Nucleus accumbens (tissue), 56 donors: ENCODE data around the gene SPATA19.

Experiments
- DNase-seq, 56 donors: peaks; one replicate each; lab custom pipeline; 2025; lab: John Stamatoyannopoulos, UW

SPATA19 gene

DNA sequence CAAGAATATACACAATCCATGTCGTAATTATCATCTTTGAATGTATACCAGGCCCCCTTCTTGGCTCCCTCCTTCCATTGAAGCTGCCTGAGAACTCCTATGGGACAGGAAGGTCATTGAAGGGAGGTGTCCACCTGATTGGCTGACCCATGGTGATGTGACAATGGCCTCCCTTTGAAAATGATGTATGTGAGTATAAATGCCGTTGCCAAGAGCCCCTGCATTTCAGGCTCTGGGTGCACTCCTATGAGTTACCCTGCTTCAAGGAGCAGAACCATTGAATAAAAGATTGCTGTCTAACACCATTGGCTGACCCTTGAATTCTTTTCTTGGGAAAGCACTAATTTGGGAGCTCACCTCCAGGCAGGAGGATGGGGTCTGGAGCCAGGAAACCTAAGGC is at the start of gene SPATA19:
Gene SPATA19 (minus strand): TSS at position 101 of the 400 bp plus-strand sequence. CDS start 67 bp downstream, at position 34.
- no peak for DNase-seq

- no peak for DNase-seq
Measured at GRCh38 chr11:133895061-133895479, 49.8 kb upstream of the SPATA19 start.

DNA sequence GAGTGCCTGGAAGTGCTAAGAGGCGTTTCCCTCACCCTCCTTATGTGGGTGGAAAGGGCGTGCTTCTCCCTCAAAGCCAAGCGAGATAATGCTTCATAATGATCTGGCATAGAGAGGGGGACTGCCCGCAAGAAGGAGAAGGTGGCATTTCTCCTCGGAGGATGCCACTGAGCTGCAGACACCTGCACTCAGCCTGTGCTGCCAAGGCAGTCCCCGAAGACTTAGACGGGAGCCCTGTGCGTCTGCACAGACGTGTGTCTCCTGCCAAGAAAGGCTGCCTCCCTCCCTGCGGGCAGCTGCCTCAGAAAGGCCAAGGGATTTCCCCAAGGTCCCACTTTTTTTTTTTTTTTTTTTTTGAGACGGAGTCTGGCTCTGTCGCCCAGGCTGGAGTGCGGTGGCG is 48.1 kb upstream of the SPATA19 start:
- DNase-seq, result no peak

GRCh38 chr11:133892584-133893380 is 47.5 kb upstream of the SPATA19 start:
- no peak for DNase-seq

DNA sequence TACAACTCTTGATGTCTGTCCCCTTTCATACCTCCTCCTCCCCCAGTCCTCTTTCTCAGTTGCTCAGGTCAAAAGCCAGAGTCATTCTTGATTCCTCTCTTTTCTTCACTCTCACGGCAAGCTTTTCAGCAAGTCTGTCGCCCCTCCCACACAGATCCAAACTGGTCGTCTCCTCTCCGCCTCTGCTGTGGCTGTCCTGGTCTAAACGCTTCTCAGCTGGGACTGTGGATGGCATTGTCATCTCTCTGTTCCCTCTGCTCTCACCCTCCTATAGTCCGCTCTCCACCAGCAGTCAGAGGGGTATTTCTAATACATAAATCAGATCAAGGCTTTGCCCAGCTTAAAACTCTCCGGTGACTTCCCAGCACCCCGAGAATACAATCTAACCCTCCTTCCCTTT is 46.8 kb upstream of the SPATA19 start:
- no peak for DNase-seq

DNA sequence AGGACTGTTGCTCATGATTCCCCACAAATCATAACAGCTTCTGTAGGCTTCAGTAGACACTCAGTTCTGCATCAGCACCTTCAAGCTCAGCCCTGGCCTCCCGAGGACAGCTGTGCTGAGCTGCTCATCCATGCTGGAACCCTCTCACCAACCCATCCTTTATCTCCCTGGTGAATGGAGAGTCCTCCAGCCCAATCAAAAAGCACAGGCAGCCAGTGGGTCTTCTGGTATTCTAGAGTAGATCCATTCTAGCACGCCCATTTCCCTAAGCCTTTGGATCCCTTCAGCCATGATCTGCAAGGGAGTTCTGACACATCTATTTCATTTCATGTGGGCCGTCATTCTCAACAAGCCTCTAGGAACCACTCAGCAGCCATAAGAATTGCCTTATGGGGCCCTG is 44.6 kb upstream of the SPATA19 start:
- no peak for DNase-seq

- no peak for DNase-seq
Measured at GRCh38 chr11:133889188-133889587, 43.9 kb upstream of the SPATA19 start.

DNA sequence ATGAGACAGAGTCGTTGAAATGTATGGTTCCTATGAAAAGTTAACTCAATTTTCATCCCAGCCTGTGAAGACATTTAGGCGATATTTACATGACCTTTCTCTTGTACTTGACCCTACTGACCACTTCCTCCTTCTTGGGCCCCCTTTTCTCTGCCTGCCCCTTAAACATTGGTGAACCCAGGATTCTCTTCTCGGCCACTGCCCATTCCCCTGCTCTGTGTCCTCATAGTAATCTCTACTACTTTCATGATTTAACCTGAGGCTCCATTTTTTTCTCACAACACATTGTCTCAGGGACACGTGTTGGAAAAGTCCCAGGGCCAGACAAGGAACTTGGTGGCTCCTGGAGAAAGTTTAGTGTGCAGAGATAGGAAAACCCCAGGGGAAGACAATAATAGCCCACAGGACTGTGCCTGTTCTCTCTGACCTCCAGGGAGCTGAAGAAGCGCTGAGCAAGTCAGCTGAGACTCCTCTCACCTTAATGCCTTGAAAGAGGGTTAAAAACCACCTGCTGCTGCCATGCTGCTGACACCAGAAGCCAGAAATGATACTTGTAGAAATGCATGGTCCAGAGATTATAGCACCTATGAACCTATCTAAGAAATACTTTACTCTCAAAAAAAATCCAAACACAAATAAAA is 42.5 kb upstream of the SPATA19 start:
- DNase-seq, result no peak

DNA sequence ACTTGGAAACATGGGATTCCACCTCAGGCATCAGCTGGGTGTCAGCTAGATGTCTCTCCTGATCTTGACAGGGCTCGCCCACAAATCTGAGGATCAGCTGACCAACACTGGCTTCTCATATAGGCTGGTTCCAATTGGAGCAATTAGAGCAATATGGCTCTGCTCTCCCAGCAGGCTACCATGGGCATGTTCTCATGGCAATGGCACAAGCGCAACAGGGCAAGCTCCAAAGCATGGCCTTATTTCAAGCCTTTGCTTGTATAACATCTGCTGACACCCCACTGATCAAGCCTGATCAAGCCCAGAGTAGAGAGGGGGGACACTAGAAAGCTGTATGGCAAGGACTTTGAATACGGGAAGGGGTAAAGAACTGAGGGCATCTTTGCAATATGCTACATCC is 40.7 kb upstream of the SPATA19 start:
- no peak for DNase-seq

GRCh38 chr11:133872160-133872559 is 26.8 kb upstream of the SPATA19 start:
- no peak for DNase-seq

GRCh38 chr11:133867456-133867855 is 22.1 kb upstream of the SPATA19 start:
- DNase-seq, result no peak

- DNase-seq, result no peak
Measured at GRCh38 chr11:133865466-133865865, 20.2 kb upstream of the SPATA19 start.

- no peak for DNase-seq
Measured at GRCh38 chr11:133864756-133865155, 19.4 kb upstream of the SPATA19 start.

DNA sequence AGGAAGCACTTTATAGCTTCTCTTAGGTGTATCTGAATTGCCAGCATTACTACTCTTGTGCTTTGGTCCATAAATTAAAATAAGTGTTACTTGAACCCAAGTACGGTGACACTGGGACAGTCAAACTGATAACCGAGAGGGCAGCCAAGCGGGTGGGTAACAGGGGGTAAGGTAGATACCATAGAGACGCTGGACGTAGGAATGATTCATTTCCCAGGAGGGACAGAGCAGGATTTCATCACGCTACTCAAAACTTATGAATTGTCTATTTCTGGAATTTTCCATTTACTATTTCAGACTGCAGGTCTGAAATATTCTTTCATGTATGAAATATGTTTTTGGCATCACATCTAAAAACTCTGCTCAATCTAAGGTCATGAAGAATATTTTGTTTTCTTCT is 14.8 kb upstream of the SPATA19 start:
- no peak for DNase-seq

- DNase-seq, result peak in 8 of 56 donors; percentile 16 to 37 (median 22)
Measured at GRCh38 chr11:133854330-133854960, 9.1 kb upstream of the SPATA19 start.

- DNase-seq, result no peak
Measured at GRCh38 chr11:133844217-133844616, 1.1 kb downstream of the SPATA19 start.

DNA sequence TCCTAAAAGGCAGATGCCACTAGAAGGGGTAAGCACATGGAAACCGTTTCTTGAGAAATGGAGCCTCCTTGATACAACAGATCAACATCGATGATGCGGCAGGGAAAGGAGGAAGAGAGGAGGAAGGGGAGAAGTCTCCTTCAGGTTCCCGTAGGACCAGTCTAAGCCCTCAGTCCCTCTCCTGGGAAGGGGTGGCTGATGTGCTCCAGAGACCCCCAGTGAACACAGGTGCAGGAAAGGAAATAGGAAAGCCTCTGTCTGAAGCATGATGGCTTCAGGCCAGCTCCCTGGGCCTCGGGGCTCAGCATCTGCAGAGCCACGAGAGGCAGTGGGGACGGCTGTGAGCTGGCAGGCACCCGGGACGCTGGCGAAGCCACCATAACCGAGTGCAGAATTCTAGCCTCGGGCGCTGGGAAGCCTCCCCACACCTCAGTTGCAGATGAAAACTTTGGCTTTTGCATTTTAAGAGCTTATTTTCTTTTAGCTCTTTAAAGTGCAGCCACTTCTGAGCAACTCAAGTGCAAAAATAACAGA is 1.8 kb downstream of the SPATA19 start:
- no peak for DNase-seq

DNA sequence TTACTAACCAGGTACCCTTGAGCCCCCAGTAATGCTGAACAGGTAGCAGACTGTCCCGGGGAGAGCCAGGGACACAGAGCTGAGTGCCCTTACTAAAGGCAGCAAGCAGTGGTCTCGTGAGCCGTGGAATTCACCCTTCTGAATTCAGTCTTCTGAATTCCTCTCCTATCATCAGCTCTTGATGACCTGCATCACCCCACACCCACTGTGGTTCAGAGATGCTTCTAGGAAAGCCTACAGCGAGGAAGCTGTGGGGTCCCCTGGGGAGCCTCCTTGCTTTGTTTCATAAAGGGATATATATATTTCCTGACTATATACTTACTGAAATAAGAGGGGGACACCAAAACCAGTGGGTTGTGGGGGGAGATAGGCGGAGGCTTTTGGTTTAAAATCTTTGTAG is 2.6 kb downstream of the SPATA19 start:
- no peak for DNase-seq

- peak in 3 of 56 donors; percentile 20 to 34 (median 21) for DNase-seq
Measured at GRCh38 chr11:133842053-133842452, 3.3 kb downstream of the SPATA19 start.

DNA sequence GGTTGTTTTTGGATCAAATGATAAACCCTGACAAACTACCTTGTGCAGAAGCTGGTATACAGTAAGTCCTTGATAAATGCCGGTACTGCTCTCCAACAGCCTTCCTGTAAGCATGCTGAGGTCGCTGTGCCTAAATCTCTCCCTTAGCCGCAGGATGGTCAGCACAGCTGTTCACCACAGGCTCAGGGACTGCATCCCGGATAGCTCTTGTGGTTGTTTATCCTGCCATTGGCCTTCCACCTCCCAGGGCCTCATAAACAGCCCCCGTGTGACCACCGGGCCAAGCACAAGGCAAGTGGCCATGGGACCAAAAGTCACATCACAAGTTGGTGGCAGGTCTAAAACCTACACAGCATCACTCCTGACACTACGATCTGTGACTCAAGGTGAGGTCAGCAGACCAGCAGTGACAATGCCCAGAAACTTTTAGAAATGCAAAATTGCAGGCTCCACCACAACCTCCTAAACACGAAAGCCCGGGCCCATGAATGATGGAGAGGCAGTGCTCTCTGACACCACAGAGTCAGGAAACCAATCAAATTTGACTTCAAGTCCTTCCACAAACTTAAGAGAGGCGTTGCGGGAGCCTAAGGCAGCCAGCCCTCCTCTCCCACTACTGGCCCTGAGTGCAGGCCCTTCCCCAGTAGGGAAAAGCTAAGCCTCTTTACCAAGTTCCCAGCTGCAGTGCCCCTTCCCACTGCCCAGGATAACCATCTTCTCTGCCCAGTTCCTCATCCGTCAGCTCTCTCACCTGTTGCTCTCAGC is 3.9 kb downstream of the SPATA19 start:
- no peak for DNase-seq
